ENCODE measurements around the gene DNM2. TPM values are rescaled to one million over a fixed set of nuclear protein-coding genes. Genes with fewer than 3 reads are reported as not detected.

DNM2 gene
- total RNA-seq, 1 experiment from 2014 or later: 131 TPM

DNA sequence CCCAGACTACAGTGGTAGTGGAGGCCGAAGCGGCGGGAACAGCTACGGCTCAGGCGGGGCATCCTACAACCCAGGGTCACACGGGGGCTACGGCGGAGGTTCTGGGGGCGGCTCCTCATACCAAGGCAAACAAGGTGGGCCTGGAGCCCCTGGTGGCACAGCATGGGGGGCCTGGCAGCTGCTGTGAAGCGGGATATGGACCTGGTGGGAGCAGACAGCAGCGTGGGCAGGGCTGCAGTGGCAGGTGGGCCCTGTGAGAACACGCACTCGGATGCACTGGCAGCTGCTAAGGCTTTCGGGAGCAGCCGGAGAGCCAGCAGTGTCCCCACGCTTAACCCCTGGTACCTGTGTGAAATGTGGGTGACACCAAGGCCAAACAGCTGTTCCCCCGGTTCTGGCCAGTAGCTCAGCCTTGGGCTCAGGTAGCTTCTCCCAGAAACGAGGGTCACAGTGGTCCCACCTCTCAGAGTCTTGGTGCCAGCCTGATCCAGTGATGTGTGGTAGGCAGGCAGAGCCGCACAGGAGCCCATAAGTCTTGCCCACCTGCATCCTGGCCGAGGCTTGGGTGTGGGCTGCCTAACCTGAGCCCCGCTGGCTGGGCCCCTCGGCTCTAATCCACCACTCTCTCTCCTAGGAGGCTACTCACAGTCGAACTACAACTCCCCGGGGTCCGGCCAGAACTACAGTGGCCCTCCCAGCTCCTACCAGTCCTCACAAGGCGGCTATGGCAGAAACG is 29.2 kb upstream of the DNM2 start:
- Mint-ChIP-seq H3K36me3 (peaks cover 73% of the 10 kb centered on the region), H3K4me1 (peaks cover 5% of the 10 kb centered on the region), H3K27me3 (ENCODE audit: low read depth) (no peaks in the 10 kb centered on the region), H3K27ac (peak overlapping the region; percentile 5; the same call in 1 of the 2 replicates), H3K9me3 (no peaks in the 10 kb centered on the region), H3K4me3 (no peak overlapping the region)
- TF ChIP-seq PRDM15 (CRISPR knock-in tag; IDR thresholded peaks at IDR 0.05) (no peak), TEAD1 (CRISPR knock-in tag; IDR thresholded peaks at IDR 0.05) (no peak), MXD4 (CRISPR knock-in tag; IDR thresholded peaks at IDR 0.05; ENCODE audit: borderline replicate concordance) (no peak), ZNF425 (CRISPR knock-in tag; conservative IDR thresholded peaks at IDR 0.05) (no peak), FOXP4 (CRISPR knock-in tag; IDR thresholded peaks at IDR 0.05) (no peak), FOXP1 (CRISPR knock-in tag; IDR thresholded peaks at IDR 0.05; ENCODE audit: borderline replicate concordance) (no peak), NFYB (CRISPR knock-in tag; conservative IDR thresholded peaks at IDR 0.05; ENCODE audit: low read depth) (no peak), ZNF532 (CRISPR knock-in tag; IDR thresholded peaks at IDR 0.05; ENCODE audit: borderline replicate concordance) (no peak), RELA (CRISPR knock-in tag; IDR thresholded peaks at IDR 0.05; ENCODE audit: borderline replicate concordance) (no peak), GTF2I (CRISPR knock-in tag; conservative IDR thresholded peaks at IDR 0.05) (no peak), TP53 (CRISPR knock-in tag; IDR thresholded peaks at IDR 0.05) (no peak), HMGA2 (CRISPR knock-in tag; IDR thresholded peaks at IDR 0.05) (no peak), NR3C1 (CRISPR knock-in tag; conservative IDR thresholded peaks at IDR 0.05; ENCODE audit: low read depth) (no peak), ZNF423 (CRISPR knock-in tag; IDR thresholded peaks at IDR 0.05) (no peak), RORB (CRISPR knock-in tag; IDR thresholded peaks at IDR 0.05) (no peak)
- TF ChIP-seq, protein P1, sequence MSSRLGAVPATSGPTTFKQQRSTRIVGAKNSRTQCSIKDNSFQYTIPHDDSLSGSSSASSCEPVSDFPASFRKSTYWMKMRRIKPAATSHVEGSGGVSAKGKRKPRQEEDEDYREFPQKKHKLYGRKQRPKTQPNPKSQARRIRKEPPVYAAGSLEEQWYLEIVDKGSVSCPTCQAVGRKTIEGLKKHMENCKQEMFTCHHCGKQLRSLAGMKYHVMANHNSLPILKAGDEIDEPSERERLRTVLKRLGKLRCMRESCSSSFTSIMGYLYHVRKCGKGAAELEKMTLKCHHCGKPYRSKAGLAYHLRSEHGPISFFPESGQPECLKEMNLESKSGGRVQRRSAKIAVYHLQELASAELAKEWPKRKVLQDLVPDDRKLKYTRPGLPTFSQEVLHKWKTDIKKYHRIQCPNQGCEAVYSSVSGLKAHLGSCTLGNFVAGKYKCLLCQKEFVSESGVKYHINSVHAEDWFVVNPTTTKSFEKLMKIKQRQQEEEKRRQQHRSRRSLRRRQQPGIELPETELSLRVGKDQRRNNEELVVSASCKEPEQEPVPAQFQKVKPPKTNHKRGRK (CRISPR knock-in tag; IDR thresholded peaks at IDR 0.05; ENCODE audit: borderline replicate concordance): no peak
- ChIA-PET POLR2A (interaction anchor here (0.5 to 0.6 kb wide), 2 partner anchors 45 to 260 kb away, joined by 3 to 5 read pairs; no protein-coding TSS in a partner anchor), CTCF (interaction anchor here (1.1 to 1.9 kb wide), 2 partner anchors 9 to 11 kb away, joined by 3 to 12 read pairs; no protein-coding TSS in a partner anchor)
- ATAC-seq: no peak
- DNase-seq (ENCODE audit: low spot score): no peak

Data from WTC11 (cell line).